ENCODE results near the gene MRPL53. TPM values are rescaled to one million over a fixed set of nuclear protein-coding genes. Genes with fewer than 3 reads are reported as not detected.
A peak's percentile ranks its signal among the peaks of the same experiment; 100 is the strongest.

MRPL53 gene
- total and polyA plus RNA-seq, 4 donors = 12.6 to 72.5 (median 36.1) TPM

DNA sequence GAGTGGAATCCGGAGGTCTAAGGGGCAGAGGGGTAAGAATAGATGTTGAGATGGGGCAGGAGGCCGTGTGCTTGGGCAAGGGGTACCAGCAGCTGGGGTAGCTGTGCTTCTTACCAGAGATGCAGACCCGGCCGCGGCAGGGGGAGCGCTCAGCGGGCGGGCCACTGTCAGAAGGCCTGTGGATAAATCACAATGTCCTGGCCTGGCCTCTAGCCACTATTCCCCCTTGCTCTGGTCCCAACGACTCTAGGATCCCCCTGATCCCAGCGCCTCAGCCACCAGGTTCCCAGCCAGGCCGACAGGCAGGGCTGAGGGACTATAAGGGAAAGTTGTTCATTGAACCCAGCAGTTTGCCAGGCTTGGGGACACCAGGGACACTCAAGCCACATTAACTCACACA, 42.0 kb downstream of the MRPL53 start:
- Histone ChIP-seq H3K4me3 (ENCODE audit: low read depth in 1 of 3, low read length in 3 of 3) (no peak overlapping the region), H3K27me3 (ENCODE audit: control insufficient read depth in 4 of 4, insufficient read depth in 4 of 4, low read length in 3 of 4) (no peaks in the 10 kb centered on the region), H3K27ac (ENCODE audit: low read depth in 1 of 2, low read length in 2 of 2) (peak overlapping the region; percentile 39 to 80), H3K9me3 (ENCODE audit: control insufficient read depth in 4 of 4, low read length in 3 of 4) (no peaks in the 10 kb centered on the region), H3K9ac (ENCODE audit: low read depth in 1 of 2, low read length in 2 of 2) (no peak overlapping the region), H3K4me1 (ENCODE audit: control insufficient read depth in 4 of 4, insufficient read depth in 4 of 4, low read length in 3 of 4) (peaks cover 9 to 44% (median 39%) of the 10 kb centered on the region in 4 donors), H3K36me3 (ENCODE audit: control insufficient read depth in 4 of 4, insufficient read depth in 3 of 4, low read depth in 1 of 4, low read length in 3 of 4) (peaks cover 8 to 48% (median 38%) of the 10 kb centered on the region in 4 donors)
- 65% methylated on average over 11 of the region's 11 CpGs for WGBS
- DNase-seq (ENCODE audit: low spot score) = no peak
- TF ChIP-seq, protein P1, sequence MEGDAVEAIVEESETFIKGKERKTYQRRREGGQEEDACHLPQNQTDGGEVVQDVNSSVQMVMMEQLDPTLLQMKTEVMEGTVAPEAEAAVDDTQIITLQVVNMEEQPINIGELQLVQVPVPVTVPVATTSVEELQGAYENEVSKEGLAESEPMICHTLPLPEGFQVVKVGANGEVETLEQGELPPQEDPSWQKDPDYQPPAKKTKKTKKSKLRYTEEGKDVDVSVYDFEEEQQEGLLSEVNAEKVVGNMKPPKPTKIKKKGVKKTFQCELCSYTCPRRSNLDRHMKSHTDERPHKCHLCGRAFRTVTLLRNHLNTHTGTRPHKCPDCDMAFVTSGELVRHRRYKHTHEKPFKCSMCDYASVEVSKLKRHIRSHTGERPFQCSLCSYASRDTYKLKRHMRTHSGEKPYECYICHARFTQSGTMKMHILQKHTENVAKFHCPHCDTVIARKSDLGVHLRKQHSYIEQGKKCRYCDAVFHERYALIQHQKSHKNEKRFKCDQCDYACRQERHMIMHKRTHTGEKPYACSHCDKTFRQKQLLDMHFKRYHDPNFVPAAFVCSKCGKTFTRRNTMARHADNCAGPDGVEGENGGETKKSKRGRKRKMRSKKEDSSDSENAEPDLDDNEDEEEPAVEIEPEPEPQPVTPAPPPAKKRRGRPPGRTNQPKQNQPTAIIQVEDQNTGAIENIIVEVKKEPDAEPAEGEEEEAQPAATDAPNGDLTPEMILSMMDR (IDR thresholded peaks at IDR 0.05; ENCODE audit: low read depth, low read length, missing input control) = no peak
- TF ChIP-seq, protein P2, sequence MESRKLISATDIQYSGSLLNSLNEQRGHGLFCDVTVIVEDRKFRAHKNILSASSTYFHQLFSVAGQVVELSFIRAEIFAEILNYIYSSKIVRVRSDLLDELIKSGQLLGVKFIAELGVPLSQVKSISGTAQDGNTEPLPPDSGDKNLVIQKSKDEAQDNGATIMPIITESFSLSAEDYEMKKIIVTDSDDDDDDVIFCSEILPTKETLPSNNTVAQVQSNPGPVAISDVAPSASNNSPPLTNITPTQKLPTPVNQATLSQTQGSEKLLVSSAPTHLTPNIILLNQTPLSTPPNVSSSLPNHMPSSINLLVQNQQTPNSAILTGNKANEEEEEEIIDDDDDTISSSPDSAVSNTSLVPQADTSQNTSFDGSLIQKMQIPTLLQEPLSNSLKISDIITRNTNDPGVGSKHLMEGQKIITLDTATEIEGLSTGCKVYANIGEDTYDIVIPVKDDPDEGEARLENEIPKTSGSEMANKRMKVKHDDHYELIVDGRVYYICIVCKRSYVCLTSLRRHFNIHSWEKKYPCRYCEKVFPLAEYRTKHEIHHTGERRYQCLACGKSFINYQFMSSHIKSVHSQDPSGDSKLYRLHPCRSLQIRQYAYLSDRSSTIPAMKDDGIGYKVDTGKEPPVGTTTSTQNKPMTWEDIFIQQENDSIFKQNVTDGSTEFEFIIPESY (IDR thresholded peaks at IDR 0.05) = no peak
- TF ChIP-seq TAF1 (conservative IDR thresholded peaks at IDR 0.05) = no peak
- TF ChIP-seq RXRA (IDR thresholded peaks at IDR 0.05) = no peak
- no peak for TF ChIP-seq NR2F2 (IDR thresholded peaks at IDR 0.05)
- TF ChIP-seq GABPA (IDR thresholded peaks at IDR 0.05 in 1 of 2, conservative IDR thresholded peaks at IDR 0.05 in 1 of 2) = no peak
- no peak for TF ChIP-seq EGR1 (IDR thresholded peaks at IDR 0.05; ENCODE audit: low read depth in 2 of 2)
- no peak for TF ChIP-seq SP1 (IDR thresholded peaks at IDR 0.05)
- no peak for TF ChIP-seq JUND (IDR thresholded peaks at IDR 0.05)
- TF ChIP-seq, protein P3, sequence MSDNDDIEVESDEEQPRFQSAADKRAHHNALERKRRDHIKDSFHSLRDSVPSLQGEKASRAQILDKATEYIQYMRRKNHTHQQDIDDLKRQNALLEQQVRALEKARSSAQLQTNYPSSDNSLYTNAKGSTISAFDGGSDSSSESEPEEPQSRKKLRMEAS (IDR thresholded peaks at IDR 0.05) = no peak
- no peak for TF ChIP-seq HNF4A (conservative IDR thresholded peaks at IDR 0.05)
- TF ChIP-seq FOXA1 (IDR thresholded peaks at IDR 0.05) = no peak
- TF ChIP-seq, protein P4, sequence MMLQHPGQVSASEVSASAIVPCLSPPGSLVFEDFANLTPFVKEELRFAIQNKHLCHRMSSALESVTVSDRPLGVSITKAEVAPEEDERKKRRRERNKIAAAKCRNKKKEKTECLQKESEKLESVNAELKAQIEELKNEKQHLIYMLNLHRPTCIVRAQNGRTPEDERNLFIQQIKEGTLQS (IDR thresholded peaks at IDR 0.05) = no peak
- TF ChIP-seq HNF4G (IDR thresholded peaks at IDR 0.05) = no peak
- no peak for TF ChIP-seq RAD21 (IDR thresholded peaks at IDR 0.05)
- no peak for TF ChIP-seq YY1 (IDR thresholded peaks at IDR 0.05)
- TF ChIP-seq, protein P5, sequence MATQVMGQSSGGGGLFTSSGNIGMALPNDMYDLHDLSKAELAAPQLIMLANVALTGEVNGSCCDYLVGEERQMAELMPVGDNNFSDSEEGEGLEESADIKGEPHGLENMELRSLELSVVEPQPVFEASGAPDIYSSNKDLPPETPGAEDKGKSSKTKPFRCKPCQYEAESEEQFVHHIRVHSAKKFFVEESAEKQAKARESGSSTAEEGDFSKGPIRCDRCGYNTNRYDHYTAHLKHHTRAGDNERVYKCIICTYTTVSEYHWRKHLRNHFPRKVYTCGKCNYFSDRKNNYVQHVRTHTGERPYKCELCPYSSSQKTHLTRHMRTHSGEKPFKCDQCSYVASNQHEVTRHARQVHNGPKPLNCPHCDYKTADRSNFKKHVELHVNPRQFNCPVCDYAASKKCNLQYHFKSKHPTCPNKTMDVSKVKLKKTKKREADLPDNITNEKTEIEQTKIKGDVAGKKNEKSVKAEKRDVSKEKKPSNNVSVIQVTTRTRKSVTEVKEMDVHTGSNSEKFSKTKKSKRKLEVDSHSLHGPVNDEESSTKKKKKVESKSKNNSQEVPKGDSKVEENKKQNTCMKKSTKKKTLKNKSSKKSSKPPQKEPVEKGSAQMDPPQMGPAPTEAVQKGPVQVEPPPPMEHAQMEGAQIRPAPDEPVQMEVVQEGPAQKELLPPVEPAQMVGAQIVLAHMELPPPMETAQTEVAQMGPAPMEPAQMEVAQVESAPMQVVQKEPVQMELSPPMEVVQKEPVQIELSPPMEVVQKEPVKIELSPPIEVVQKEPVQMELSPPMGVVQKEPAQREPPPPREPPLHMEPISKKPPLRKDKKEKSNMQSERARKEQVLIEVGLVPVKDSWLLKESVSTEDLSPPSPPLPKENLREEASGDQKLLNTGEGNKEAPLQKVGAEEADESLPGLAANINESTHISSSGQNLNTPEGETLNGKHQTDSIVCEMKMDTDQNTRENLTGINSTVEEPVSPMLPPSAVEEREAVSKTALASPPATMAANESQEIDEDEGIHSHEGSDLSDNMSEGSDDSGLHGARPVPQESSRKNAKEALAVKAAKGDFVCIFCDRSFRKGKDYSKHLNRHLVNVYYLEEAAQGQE (IDR thresholded peaks at IDR 0.05) = no peak
